HG02759 (cell line): ENCODE measurements around the gene SMOC2.
"Not testable (repeated sequence)": the region's sequence is repeated elsewhere in the genome, so short reads cannot be mapped to it uniquely, and the experiment has no call there.

Experiments used
- ATAC-seq: cut with Tn5 transposase; IDR thresholded peaks from one replicate; pipeline ENCODE4 v1.9.1; 2021; ENCODE audit warnings: mild to moderate bottlenecking, moderate library complexity; ENCODE audit not compliant: unreplicated experiment

The SMOC2 gene

DNA sequence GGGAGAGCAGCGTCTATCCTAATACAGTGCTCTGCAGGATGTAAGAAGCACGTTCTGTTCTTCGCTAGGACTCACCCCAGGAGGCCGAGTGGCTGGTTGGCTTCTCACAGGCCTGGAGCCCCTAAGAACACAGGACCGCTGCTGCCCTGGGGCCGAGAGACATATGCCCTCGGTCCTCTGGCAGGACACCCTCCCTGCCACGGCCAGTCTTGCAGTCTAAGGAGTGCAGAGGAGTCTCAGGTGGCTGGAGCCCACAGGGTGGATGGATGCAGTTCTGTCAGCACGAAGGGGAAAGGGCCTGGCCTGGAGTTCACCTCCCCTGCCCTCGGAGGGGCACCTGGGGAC lies 96.5 kb downstream of the SMOC2 start:
- ATAC-seq, result no peak

DNA sequence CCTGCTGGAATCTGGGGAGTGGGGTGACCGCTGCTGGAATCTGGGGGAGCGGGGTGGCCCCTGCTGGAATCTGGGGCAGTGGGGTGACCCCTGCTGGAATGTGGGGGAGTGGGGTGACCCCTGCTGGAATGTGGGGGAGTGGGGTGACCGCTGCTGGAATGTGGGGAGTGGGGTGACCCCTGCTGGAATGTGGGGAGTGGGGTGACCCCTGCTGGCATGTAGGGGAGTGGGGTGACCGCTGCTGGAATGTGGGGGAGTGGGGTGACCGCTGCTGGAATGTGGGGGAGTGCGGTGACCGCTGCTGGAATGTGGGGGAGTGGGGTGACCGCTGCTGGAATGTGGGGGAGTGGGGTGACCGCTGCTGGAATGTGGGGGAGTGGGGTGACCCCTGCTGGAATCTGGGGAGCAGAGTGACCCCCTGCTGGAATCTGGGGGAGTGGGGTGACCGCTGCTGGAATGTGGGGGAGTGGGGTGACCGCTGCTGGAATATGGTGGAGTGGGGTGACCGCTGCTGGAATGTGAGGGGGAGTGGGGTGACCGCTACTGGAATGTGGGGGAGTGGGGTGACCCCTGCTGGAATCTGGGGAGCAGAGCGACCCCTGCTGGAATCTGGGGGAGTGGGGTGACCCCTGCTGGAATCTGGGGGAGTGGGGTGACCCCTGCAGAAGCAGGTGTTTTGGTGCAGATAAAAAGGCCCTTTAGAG lies 97.4 kb downstream of the SMOC2 start:
- not testable (repeated sequence) for ATAC-seq

DNA sequence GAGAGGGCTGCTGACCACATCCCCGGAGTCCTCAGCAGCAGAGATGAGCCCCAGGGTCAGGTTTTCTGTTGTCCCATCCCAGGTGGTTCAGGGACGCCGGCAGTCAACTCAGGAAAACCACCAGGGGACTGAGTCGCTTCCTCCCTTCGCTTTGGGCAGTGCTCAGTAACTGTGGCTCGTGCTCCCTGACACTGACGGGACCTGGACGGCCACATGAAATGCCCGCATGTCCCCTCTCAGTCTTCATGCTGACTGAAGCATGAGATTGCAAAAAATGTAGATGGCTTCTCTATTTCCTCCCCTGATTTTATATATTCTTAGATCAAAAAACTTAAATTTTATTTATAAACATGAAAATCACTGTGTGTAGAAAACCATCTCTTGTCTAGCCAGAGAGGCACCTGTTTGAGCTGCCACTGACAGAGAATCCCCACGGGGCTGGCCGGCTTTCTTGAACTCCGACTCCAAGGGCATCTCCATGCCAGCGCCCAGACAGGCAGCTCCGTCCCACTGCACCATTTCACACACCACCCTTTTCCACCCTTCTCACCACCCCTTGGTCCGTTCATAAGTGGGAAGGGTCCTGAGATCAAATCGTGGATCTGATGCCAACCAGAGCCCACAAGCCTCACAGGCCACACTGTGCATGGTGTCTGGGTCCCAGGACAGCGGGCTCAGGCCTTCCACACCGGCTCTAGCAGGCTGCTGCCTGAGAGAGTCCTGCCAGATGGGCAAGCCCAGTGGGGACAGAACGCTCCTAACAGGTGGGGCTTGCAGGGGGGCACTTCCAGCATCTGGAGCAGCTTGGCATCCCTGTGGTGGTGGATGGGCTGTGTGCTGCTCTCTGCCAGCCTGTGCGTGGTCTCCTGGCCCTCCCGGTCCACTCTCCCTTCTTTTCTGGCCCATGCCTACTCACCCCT lies 98.2 kb downstream of the SMOC2 start:
- no peak for ATAC-seq

DNA sequence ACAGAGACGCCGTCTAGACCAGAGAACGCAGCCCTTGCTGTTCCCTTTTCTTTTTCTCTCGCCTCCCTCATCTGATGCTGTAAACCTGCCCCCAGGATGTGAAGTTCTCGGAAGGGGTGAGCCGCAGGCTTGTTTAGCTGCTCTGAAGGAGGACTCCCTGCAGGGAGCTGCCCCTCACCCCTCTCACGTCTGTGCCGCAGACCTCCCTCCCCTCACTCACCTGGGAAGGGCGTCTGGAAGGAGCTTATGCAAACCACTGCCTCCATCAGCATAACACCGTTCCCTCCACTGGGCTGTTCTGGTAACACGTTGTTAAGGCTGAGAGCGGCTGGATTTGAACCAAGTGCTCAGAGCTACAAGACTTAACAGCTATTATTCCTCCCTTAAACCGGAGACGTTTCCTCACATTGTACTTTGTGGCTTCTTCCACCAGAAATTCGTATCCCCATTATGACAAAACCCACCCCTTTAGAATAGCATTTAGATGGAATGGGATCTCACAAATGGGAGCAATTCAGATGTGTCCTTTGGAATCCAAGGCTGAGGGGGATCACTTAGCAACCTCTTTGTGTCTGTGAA lies 99.8 kb downstream of the SMOC2 start:
- ATAC-seq, result no peak

DNA sequence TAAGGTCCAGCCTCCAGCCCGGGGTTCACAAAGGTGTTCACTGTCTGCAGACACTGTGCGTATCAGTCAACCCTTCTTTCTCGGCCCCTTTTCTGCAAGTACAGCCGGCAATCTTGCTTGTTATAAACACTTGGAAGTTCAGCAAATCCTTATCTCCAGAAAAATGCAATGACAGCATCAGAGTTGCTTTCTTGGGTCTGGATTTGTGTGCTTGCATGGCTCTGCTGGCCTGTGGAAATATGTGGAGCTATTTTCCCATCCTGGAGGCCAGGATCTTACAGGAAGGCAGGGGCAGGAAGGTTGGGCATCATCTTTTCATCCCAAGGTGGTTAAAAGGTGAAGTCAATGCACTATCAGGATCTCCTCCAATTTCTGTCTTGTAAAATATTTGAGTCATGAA lies 100.3 kb downstream of the SMOC2 start:
- ATAC-seq, result no peak

DNA sequence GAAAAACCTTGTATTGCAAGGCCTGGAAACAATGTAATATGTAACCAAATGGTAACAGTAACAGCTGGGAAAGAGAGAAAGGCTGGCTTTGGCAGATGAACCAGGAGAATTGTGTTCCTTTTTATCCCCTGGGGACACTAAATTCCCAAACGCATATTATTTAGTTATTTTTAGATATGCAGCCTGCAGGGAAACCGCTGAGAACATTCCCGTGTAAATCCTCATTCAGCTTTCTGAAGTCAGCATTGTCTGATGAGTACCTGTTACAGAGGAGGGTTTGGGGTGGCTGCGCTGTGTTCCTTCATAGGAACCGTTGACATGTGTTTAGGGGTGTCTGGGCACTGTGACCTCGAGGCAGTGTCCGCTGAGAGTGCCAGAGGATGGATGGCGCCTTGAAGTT lies 101.3 kb downstream of the SMOC2 start:
- ATAC-seq, result no peak

DNA sequence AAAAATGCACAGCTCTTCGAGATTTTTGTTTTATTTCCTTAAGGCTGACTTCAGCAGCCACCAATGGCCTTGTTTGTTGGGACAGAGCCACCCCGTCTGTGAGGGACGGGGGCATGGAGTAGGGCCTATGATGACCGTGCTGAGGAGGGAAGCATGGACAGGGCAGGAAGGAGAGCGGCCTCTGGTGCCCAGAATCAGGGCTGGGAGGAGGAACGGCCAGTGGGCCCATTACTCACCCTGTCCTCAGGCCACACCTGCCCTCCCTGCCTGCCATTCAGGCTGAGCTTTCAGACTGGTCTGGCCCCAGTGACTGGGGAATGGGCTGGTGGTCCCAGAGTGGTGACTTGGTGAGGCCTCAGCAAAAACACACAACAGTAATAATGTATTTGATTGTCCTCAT lies 104.4 kb downstream of the SMOC2 start:
- ATAC-seq, result no peak

DNA sequence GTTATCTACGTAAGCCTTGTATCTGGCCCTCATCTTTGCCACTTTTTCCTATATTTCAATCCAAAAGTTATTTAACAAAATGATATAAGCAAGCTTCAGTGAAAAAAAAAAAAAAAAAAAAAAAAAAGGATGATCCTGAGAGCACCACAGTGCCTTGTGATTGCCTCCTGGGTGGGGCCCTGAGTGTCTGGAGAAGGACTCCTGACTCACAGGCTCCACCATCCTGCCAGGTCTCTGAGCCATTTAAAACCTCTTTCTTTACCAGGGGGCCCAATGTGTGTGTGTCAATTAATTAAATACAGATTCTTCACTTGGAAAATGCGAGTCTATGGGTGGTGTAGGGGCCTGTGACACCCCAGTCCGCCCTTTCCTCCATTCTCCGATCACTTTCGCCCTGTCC lies 105.2 kb downstream of the SMOC2 start:
- ATAC-seq, result no peak

DNA sequence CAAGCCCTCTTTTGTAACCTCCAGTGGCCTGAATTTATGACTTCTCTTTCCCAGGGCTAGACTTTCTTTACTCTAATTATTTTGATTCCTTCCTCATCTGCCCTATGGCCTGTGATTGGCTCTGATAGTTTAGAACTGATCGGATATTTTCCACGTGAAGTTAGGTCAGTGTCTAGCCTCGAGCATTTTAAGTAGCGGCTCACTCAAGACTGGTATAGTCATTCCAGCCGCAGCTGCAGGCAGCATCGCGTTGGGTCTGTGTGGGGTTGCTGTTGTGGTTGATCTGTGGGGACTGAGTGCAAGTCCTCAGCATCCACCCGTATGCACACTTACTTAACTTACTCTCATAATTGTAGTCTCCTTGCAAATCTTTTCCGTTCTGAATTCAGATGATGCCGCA lies 105.7 kb downstream of the SMOC2 start:
- no peak for ATAC-seq

DNA sequence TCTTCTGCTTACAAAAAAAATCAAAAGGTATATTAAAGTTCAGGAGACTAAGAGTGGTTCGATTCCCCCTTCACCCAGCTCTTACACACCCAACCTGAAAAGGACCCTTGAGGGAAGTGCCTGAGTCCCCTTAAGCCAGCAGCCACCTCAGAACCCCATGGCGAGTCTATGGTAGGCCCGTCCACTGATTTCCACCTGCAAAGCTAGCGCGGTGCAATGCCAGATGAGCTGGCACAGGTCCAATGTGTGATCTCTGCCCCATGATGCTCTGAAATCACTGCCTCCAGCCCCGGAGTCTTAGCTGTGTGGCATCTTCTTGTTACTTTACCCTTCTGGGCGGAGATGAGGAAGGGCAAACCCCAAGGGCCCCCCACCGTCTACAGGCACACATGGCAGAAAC lies 109.3 kb downstream of the SMOC2 start:
- no peak for ATAC-seq

DNA sequence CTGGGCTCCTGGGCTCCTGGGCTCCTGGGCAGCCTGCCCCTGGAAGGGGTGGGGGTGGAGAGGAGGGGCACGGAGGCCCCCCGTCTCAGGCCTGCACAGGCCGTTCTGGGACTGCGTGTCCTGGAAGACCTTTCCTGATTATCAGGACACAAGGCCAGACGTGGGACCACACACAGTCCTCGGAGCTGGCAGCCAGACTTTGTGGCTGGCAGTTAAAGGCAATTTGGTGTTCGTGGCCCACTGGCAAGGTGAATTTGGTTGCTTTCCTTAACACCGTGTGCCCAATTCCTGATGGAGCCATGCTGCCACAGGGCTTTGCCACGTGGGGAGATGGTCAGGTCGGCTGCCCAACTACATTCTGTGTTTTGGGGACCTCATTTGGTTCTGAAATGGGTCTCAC lies 113.5 kb downstream of the SMOC2 start:
- no peak for ATAC-seq

DNA sequence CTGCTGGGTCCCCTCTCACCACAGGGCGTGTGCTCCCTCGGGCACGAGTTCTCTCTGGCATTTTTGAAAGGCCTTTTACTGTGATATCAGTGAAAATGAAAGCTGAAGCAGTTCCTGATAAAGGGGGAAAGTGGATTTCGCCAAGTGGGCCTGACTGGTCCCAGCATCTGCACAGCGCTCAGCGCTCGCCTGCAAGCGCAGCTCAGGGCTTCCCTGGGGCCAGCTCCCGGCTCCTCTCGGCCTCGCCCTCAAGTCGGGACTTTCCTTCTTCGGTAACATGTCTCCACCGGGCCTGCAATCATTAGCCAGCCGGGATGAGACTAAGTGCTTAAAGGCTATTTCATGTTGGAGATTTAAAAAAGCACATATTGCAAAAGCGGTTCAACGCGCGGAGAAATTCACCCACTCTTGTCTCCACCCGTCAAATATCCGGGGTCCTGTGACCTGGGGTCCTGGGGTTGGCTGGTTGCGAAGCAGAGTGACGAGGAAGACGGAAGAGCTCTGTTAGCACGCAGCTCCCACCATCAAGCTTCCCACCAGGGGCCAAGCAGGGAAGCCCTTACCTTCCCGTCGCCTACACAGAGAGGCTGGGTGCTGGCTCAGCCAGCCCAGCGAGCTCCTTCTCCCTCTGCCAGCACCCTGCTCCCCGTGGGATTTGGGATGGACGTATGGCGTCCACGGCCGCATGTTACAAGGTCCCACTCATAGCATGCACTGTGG lies 114.1 kb downstream of the SMOC2 start:
- ATAC-seq, result no peak

DNA sequence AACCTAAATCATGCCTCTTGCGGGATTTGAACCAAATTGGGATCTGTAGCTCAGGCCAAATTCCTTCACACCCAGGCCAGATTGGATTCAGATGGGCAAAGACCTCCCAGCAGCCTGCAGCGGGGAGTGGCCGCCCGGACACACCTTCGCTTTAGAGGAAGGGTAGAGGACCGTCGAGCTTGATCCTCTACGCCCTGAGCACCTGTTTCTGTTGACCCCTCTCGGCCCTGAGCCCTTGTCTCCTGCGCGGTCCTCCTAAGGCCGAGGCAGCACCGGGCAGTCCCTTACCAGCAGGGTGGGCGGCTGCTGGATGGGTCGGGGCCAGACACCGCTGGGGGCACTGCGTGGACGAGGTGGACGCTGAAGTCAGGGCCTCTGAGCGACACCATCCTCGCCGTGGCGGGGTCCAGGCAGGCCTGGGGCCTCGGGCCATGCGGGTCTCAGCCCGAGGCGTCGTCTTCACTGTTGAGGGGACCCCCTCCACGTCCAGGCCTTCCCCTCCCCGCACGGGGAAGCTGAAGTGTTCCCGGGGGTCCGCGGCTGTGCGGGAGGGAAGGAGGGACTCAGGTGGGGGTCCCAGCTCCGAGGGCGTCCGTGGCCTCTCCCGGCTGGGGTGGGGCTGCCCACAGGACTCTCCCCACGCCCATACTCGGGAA lies 114.8 kb downstream of the SMOC2 start:
- ATAC-seq, result no peak

DNA sequence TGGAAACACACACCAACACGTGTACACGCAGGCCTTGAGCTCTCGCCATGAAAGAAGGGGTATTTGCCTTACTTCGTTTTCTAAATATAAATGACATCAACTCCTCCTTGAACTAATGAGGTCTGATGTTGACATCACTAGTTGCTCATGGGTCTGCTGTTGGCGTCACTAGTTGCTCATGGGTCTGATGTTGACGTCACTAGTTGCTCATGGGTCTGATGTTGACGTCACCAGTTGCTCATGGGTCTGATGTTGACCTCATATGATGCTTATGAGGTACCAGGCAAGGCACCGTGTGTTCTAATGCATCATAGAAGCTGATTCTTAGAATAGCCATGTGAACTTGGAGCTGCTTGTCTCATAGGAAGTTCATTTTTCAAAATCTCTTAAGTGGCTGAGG lies 116.5 kb downstream of the SMOC2 start:
- ATAC-seq, result no peak

DNA sequence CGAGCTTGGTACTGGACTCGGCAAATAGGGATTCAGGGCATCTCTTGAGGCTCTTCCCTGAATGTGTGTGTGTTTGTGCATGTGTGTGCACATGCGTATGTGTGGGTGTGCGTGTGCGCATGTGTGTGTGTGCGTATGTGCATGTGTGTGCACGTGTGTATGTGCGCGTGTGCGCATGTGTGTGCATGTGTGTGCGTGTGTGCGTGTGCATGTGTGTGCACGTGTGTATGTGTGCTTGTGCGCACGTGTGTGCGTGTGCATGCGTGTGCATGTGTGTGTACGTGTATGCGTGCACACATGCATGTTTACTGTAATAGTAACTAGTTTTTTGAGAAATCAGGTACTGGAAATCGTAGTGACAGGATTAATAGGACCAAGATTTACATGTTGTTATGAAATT lies 117.7 kb downstream of the SMOC2 start:
- no peak for ATAC-seq

DNA sequence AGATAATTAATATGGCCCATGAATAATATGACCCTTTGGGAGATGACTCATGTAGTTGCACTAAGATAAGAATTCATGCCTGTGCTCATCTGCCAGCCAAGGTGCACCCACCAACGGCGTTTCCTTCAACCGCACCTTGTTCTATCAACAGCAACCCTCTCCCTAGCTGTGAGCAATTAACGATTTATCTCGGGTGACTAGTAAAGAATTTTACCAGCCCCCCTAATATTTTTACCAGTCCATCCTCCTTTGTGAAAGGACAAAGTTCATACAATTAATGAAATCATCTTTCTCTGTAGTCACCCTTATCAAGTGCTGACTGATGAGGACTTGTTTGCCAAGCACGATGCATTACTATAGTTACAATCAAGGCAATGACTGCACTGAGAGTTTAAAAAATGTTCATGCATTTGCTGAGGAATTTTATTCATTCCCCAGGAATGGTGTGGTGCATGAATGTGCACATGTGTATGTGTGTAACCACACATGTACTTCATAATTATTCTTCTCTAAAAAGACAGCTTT lies 118.7 kb downstream of the SMOC2 start:
- no peak for ATAC-seq

DNA sequence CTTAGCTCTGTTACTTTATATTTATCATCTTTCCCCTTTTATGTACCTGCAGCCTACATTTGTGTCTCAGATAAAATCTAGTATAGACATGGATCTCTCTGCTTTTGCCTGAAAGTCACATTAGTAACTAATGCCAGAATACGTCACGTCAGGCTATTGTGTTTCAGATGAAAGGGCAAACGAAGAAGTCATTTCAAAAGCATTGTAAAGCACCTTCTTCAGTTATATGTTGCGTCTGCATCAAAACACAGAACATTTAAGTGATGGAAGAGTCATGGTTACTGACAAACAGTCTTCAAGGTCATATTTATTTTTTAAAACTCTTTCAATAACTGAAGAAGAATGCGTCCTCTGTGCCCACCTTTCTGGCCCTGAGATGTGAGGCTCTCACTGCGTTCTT lies 119.1 kb downstream of the SMOC2 start:
- no peak for ATAC-seq

DNA sequence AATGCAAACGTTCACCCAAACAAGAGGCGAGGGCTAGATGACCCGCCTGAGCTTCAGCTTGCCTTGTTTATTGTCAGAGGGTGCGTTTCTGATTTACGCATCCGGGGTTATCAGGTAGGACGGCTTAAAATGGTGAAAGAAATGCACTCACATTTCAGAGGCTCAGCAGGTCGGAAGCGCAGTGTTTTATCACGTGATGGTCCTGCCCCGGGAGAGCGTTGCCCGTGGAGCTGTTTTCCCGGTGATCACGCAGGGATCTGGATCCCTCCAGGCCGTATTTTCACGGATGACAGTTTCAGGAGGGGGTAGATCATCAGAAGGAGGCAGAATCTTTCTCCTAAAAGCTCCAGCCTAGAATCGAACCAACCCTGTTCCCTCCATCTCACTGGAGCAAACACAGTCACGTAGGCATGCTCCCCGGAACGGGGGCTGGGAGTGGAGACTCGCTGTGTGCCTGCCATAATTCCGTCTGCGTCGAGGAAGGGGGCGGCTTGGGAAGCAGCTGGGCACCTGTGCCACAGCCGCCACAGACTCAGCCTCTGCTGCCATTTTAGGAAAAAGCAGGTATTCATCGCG lies 121.7 kb downstream of the SMOC2 start:
- ATAC-seq, result no peak

DNA sequence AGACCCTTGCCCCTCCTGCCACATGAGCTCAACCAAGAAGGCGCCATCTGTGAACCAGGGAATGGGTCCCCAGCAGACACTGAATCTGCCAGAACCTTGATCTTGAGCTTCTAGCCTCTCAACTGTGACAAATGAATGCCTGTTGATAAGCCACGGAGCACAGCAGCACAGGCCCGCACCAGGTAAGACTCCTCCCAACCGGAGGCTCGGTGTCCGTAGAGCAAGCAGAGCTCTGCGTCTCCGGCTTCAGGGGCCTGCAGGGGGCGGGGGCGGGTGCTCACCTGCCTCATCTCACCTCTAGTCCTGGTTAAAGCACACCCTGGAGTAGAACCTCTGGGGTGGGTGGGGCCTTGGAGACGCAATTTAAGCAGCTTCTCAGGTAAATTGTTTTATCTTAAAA lies 122.7 kb downstream of the SMOC2 start:
- ATAC-seq, result no peak

DNA sequence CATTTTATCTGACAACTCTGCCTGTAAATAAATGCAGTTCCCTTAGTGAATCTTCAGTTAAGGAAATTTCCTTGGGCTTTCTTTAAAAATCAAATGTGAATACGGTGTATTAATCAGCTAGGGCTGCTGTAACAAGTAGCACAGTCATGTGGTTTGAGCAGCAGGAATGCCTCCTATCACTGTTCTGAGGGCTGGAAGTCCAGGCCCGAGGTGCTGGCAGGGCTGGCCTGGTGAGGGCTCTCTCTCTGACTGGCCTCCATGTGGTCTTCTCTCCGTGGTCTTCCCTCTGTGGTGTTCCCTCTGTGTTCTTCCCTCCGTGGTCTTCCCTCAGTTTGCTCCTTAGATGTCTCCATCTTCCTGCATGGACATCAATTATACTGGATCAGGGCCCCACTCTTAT lies 124.1 kb downstream of the SMOC2 start:
- ATAC-seq, result no peak
